ENCODE data around the gene RBM39. TPM values are rescaled to one million over a fixed set of nuclear protein-coding genes. Genes with fewer than 3 reads are reported as not detected.
"Not testable (repeated sequence)": the region's sequence is repeated elsewhere in the genome, so short reads cannot be mapped to it uniquely, and the experiment has no call there.

The RBM39 gene
- total RNA-seq, 1 donor from 2014 or later: 370 TPM

DNA sequence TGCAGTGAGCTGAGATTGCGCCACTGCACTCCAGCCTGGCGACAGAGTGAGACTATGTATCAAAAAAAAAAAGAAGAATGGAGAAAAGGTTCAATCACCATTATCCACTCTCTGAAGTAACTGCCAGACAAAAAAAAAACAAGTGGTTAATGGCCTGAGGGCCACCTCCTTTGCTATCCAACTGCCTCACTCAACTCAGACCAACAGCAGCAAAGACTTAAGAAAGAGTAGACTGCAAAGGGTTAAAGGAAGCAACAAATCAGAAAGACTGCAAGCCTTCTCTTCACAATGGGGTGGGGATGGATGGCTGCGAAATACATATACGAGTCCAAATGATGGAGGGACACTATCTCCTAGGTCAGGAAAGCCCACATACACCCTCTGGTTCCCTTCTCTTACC lies 46.1 kb downstream of the RBM39 start:
- Histone ChIP-seq H3K4me1 (peaks cover 24% of the 10 kb centered on the region), H3K9me3 (no peaks in the 10 kb centered on the region), H3K27ac (no peak overlapping the region), H3K36me3 (peaks cover 0 to 36% of the 10 kb centered on the region in 2 donors), H3K4me3 (no peak overlapping the region), H3K27me3 (no peaks in the 10 kb centered on the region)
- intact Hi-C loops (cut with DNase I): no loop called here
- TF ChIP-seq POLR2A (IDR thresholded peaks at IDR 0.05): no peak
- TF ChIP-seq POLR2AphosphoS5 (IDR thresholded peaks at IDR 0.05; ENCODE audit: insufficient read depth in 1 of 2, low read depth in 1 of 2): no peak
- no peak for TF ChIP-seq CTCF (IDR thresholded peaks at IDR 0.05)
- peak in 1 of 2 donors; percentile 64 for DNase-seq (ENCODE audit: extremely low spot score in 2 of 2)

GRCh38 chr20:35695245-35695749 lies 46.8 kb downstream of the RBM39 start:
- Histone ChIP-seq H3K27me3 (no peaks in the 10 kb centered on the region), H3K9me3 (no peaks in the 10 kb centered on the region), H3K36me3 (peaks cover 0 to 32% of the 10 kb centered on the region in 2 donors), H3K4me3 (no peak overlapping the region), H3K4me1 (peaks cover 18% of the 10 kb centered on the region), H3K27ac (no peak overlapping the region)
- TF ChIP-seq POLR2AphosphoS5 (IDR thresholded peaks at IDR 0.05; ENCODE audit: insufficient read depth in 1 of 2, low read depth in 1 of 2): no peak
- no peak for TF ChIP-seq POLR2A (IDR thresholded peaks at IDR 0.05)
- TF ChIP-seq CTCF (IDR thresholded peaks at IDR 0.05): no peak
- DNase-seq (ENCODE audit: extremely low spot score in 2 of 2): peak in 1 of 2 donors; percentile 20
- intact Hi-C loops (cut with DNase I): no loop called here

DNA sequence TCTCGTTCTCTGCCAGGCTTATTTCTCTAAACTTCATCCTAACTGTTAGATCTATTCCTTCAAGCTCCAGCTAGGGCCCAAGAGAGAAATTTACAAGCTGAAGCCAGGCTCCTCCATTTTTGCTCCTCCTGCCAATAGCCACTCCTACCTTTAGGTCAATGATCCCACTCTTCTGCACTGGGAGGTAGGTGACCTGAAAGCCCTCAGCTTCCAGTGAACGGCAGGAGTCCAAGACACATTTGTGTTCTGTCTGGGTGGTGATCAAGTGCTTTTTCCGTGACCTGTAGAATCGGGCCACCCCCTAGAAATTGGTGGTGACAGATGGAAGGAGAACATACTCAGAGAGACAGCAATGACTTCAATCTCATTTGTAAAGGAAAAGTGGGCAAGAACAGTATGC lies 51.8 kb downstream of the RBM39 start:
- Histone ChIP-seq H3K4me1 (no peaks in the 10 kb centered on the region), H3K4me3 (no peak overlapping the region), H3K27me3 (no peaks in the 10 kb centered on the region), H3K27ac (no peak overlapping the region), H3K9me3 (no peaks in the 10 kb centered on the region), H3K36me3 (peaks cover 0 to 65% of the 10 kb centered on the region in 2 donors)
- intact Hi-C loops (cut with DNase I): no loop called here
- DNase-seq (ENCODE audit: extremely low spot score in 2 of 2): no peak
- no peak for TF ChIP-seq POLR2A (IDR thresholded peaks at IDR 0.05)
- TF ChIP-seq CTCF (IDR thresholded peaks at IDR 0.05): no peak
- no peak for TF ChIP-seq POLR2AphosphoS5 (IDR thresholded peaks at IDR 0.05; ENCODE audit: insufficient read depth in 1 of 2, low read depth in 1 of 2)

GRCh38 chr20:35686872-35687271 lies 55.2 kb downstream of the RBM39 start:
- DNase-seq (ENCODE audit: extremely low spot score in 2 of 2); intact Hi-C loops (cut with DNase I); H3K27me3 ChIP-seq; H3K4me1 ChIP-seq; H3K27ac ChIP-seq; H3K4me3 ChIP-seq; H3K9me3 ChIP-seq: not testable (repeated sequence)
- peaks cover 0 to 54% of the 10 kb centered on the region in 2 donors for H3K36me3 ChIP-seq

DNA sequence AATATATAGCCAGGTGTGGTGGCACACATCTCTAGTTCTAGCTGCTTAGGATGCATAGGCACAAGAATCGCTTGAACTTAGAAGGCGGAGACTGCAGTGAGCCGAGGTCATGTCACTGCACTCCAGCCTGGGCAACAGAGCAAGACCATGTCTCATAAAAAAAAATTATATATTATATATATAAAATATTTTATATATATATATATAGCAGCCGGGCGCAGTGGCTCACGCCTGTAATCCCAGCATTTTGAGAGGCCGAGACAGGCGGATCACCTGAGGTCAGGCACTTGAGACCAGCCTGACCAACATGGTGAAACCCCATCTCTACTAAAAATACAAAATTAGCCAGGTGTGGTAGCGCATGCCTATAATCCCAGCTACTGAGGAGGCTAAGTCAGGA lies 56.7 kb downstream of the RBM39 start:
- H3K9me3 ChIP-seq; DNase-seq (ENCODE audit: extremely low spot score in 2 of 2); H3K27ac ChIP-seq; H3K4me1 ChIP-seq; H3K4me3 ChIP-seq; H3K27me3 ChIP-seq; intact Hi-C loops (cut with DNase I): not testable (repeated sequence)
- H3K36me3 ChIP-seq: peaks cover 0 to 51% of the 10 kb centered on the region in 2 donors

- no peak overlapping the region for H3K4me3 ChIP-seq
- H3K27ac ChIP-seq: no peak overlapping the region
- no peaks in the 10 kb centered on the region for H3K4me1 ChIP-seq
- DNase-seq (ENCODE audit: extremely low spot score in 2 of 2): no peak
- H3K36me3 ChIP-seq: peaks cover 0 to 22% of the 10 kb centered on the region in 2 donors
- TF ChIP-seq CTCF (IDR thresholded peaks at IDR 0.05): no peak
- TF ChIP-seq POLR2A (IDR thresholded peaks at IDR 0.05): no peak
- TF ChIP-seq POLR2AphosphoS5 (IDR thresholded peaks at IDR 0.05; ENCODE audit: insufficient read depth in 1 of 2, low read depth in 1 of 2): no peak
- H3K9me3 ChIP-seq: no peaks in the 10 kb centered on the region
- H3K27me3 ChIP-seq: no peaks in the 10 kb centered on the region
- intact Hi-C loops (cut with DNase I): no loop called here
These were observed 60.1 kb downstream of the RBM39 start for GRCh38 chr20:35681960-35682359.
